H54 (cell line): ENCODE results near the gene MAPT.
"Not testable (repeated sequence)": the region's sequence is repeated elsewhere in the genome, so short reads cannot be mapped to it uniquely, and the experiment has no call there.

Source experiments
- DNase-seq: peaks from one replicate; pipeline ENCODE4 v3.0.0; 2011; ENCODE audit warnings: low spot score, mixed read lengths; ENCODE audit not compliant: insufficient read length
- FAIRE-seq: peaks from 3 replicates; lab custom pipeline; 2011; peaks lifted over from hg19 to GRCh38; lab: Jason Lieb, UNC
- POLR2A ChIP-seq: IDR thresholded peaks from 2 replicates; pipeline ENCODE4 v1.6.1; 2011; ENCODE audit warnings: low read depth, mild to moderate bottlenecking, low read length

MAPT gene

GRCh38 chr17:46013127-46013501, 118.8 kb downstream of the MAPT start:
- no peak for FAIRE-seq
- no peak for DNase-seq
- no peak for TF ChIP-seq POLR2A

GRCh38 chr17:46013502-46014165, 119.3 kb downstream of the MAPT start:
- TF ChIP-seq POLR2A = no peak
- FAIRE-seq = no peak
- DNase-seq = no peak

DNA sequence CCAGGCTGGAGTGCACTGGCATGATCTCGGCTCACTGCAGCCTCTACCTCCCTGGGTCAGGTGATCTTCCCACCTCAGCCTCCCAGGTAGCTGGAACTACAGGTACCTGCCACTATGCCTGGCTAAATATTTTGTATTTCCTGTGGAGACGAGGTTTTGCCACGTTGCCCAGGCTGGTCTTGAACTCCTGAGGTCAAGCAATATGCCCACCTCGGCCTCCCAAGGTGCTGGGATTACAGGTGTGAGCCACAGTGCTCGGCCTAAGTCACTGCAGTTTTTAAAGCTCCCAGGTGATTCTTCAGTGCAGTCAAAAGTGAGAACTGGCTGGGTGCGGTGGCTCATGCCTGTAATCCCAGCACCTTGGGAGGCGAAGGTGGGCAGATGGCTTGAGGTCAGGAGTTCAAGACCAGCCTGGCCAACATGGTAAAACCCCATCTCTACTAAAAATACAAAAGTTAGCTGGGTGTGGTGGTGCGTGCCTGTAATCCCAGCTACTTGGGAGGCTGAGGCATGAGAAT, 125.1 kb downstream of the MAPT start:
- not testable (repeated sequence) for FAIRE-seq

GRCh38 chr17:46020023-46020761, 125.8 kb downstream of the MAPT start:
- FAIRE-seq (no peak), DNase-seq (no peak)
- TF ChIP-seq POLR2A = no peak

More for the DNA sequence above, 125.1 kb downstream of the MAPT start:
- not testable (repeated sequence) for DNase-seq

- TF ChIP-seq POLR2A = no peak
- no peak for FAIRE-seq
- no peak for DNase-seq
Observed at GRCh38 chr17:46020998-46021397, 126.6 kb downstream of the MAPT start.

DNA sequence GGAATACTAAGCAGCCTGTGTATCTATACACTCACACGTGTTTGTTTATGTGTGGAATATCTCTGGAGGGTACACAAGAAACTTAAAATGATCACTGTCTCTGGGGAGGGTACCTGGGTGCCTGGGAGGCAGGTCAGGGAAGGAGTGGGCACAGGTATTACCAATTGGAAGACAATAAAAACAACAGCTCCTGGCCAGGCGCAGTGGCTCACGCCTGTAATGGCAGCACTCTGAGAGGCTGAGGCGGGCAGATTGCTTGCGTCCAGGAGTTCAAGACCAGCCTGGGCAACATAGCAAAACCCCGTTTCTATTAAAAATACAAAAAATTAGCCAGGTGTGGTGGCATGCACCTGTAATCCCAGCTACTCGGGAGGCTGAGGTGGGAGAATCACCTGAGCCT, 129.0 kb downstream of the MAPT start:
- DNase-seq, FAIRE-seq: not testable (repeated sequence)

- TF ChIP-seq POLR2A = no peak
- DNase-seq (no peak), FAIRE-seq (no peak)
Observed at GRCh38 chr17:46023783-46024388, 129.5 kb downstream of the MAPT start.

DNA sequence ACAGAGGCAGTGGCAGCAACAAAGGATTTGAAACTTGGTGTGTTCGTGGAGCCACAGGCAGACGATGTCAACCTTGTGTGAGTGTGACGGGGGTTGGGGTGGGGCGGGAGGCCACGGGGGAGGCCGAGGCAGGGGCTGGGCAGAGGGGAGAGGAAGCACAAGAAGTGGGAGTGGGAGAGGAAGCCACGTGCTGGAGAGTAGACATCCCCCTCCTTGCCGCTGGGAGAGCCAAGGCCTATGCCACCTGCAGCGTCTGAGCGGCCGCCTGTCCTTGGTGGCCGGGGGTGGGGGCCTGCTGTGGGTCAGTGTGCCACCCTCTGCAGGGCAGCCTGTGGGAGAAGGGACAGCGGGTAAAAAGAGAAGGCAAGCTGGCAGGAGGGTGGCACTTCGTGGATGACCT, 130.2 kb downstream of the MAPT start:
- FAIRE-seq (no peak), DNase-seq (no peak)
- TF ChIP-seq POLR2A = no peak

GRCh38 chr17:46025060-46025459, 130.7 kb downstream of the MAPT start:
- no peak for TF ChIP-seq POLR2A
- DNase-seq (no peak), FAIRE-seq (no peak)

DNA sequence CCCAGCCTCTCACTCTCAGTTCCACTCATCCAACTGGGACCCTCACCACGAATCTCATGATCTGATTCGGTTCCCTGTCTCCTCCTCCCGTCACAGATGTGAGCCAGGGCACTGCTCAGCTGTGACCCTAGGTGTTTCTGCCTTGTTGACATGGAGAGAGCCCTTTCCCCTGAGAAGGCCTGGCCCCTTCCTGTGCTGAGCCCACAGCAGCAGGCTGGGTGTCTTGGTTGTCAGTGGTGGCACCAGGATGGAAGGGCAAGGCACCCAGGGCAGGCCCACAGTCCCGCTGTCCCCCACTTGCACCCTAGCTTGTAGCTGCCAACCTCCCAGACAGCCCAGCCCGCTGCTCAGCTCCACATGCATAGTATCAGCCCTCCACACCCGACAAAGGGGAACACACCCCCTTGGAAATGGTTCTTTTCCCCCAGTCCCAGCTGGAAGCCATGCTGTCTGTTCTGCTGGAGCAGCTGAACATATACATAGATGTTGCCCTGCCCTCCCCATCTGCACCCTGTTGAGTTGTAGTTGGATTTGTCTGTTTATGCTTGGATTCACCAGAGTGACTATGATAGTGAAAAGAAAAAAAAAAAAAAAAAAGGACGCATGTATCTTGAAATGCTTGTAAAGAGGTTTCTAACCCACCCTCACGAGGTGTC, 131.3 kb downstream of the MAPT start:
- no peak for TF ChIP-seq POLR2A

GRCh38 chr17:46026166-46027047, 132.1 kb downstream of the MAPT start:
- no peak for DNase-seq
- FAIRE-seq = no peak
- TF ChIP-seq POLR2A = no peak

More for the DNA sequence above, 131.3 kb downstream of the MAPT start:
- FAIRE-seq (no peak), DNase-seq (no peak)

- DNase-seq (no peak), FAIRE-seq (no peak)
- TF ChIP-seq POLR2A = no peak
Observed at GRCh38 chr17:46027048-46027975, 133.0 kb downstream of the MAPT start.
